BLaER1 (cell line): Measurements from ENCODE around the gene HOXA3.

Experiments
- H3K27ac ChIP-seq: shearing (Covaris generic); formaldehyde crosslinking; 2 replicates; pipeline ENCODE4 v1.8.1; 2022
- H3K27me3 ChIP-seq: shearing (Covaris generic); formaldehyde crosslinking; 2 replicates; pipeline ENCODE4 v1.8.1; 2022
- H3K36me3 ChIP-seq: shearing (Covaris generic); formaldehyde crosslinking; 2 replicates; pipeline ENCODE4 v1.8.1; 2022
- H3K4me1 ChIP-seq: shearing (Covaris generic); formaldehyde crosslinking; 2 replicates; pipeline ENCODE4 v1.8.1; 2022
- H3K4me2 ChIP-seq: shearing (Covaris generic); formaldehyde crosslinking; 2 replicates; pipeline ENCODE4 v1.8.1; 2022
- H3K4me3 ChIP-seq: shearing (Covaris generic); formaldehyde crosslinking; 2 replicates; pipeline ENCODE4 v1.8.1; 2022
- H3K9ac ChIP-seq: shearing (Covaris generic); formaldehyde crosslinking; 2 replicates; pipeline ENCODE4 v1.8.1; 2022
- H3K9me3 ChIP-seq: shearing (Covaris generic); formaldehyde crosslinking; 2 replicates; pipeline ENCODE4 v1.8.1; 2022
- H4K20me1 ChIP-seq: shearing (Covaris generic); formaldehyde crosslinking; 2 replicates; pipeline ENCODE4 v1.8.1; 2022
- Cebpa-rat ChIP-seq: shearing (Covaris generic); IDR thresholded peaks from 2 replicates; pipeline ENCODE4 v1.8.1; 2022

HOXA3 gene

GRCh38 chr7:27095897-27096767, 56.3 kb downstream of the HOXA3 start, which contains the start of gene HOXA1:
Gene HOXA1 (minus strand): TSS chr7:27096000. CDS start chr7:27095912, 88 bp downstream.
- Histone ChIP-seq H3K9me3 (peaks cover 34% of the 10 kb centered on the region), H3K4me1 (peaks cover 10% of the 10 kb centered on the region), H3K4me2 (no peak within 1 kb of the TSS), H3K4me3 (no peak within 1 kb of the TSS), H4K20me1 (no peaks in the 10 kb centered on the region), H3K9ac (no peak within 1 kb of the TSS), H3K36me3 (no peaks in the 10 kb centered on the region), H3K27me3 (peaks cover 11% of the 10 kb centered on the region; the same call in 1 of the 2 replicates), H3K27ac (no peak within 1 kb of the TSS)
- no peak for TF ChIP-seq Cebpa-rat

GRCh38 chr7:27095050-27095896, 57.1 kb downstream of the HOXA3 start:
- no peaks in the 10 kb centered on the region for H4K20me1 ChIP-seq
- peaks cover 34% of the 10 kb centered on the region for H3K9me3 ChIP-seq
- peaks cover 11% of the 10 kb centered on the region; the same call in 1 of the 2 replicates for H3K27me3 ChIP-seq
- H3K4me2 ChIP-seq: no peak overlapping the region
- H3K4me3 ChIP-seq: no peak overlapping the region
- H3K27ac ChIP-seq: no peak overlapping the region
- H3K9ac ChIP-seq: no peak overlapping the region
- no peak for TF ChIP-seq Cebpa-rat
- H3K4me1 ChIP-seq: peaks cover 10% of the 10 kb centered on the region
- H3K36me3 ChIP-seq: no peaks in the 10 kb centered on the region

DNA sequence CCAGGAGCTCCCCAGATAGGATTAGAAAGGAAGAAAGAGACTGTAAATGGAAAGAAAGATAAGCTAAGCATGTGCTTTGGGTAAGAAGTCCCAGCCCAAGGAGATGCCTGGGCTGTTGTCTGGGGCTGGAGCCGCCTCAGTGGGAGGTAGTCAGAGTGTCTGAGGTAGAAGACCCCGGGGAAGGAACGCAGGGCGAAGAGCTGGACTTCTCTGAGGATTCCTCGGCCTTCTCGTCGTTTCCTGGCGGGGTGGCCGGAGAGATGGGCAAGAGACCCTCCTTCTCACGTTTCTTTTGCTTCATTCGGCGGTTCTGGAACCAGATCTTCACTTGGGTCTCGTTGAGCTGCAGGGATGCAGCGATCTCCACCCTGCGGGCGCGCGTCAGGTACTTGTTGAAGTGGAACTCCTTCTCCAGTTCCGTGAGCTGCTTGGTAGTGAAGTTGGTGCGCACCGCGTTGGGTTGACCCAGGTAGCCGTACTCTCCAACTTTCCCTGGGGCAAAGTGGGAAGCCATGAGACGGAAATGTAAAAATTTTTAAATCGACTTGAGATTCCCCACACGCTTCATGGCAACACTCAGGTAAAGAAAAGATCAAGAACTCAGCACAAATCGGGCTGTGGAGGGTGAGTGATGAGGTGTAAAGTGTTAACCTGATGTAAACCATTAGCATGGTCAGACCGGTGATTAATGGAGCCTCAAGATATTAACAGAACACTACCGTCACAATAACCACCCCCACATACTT, 57.9 kb downstream of the HOXA3 start:
- H3K4me3 ChIP-seq: no peak overlapping the region
- no peak overlapping the region for H3K27ac ChIP-seq
- no peaks in the 10 kb centered on the region for H4K20me1 ChIP-seq
- peaks cover 11% of the 10 kb centered on the region; the same call in 1 of the 2 replicates for H3K27me3 ChIP-seq
- peaks cover 34% of the 10 kb centered on the region for H3K9me3 ChIP-seq
- no peak overlapping the region for H3K9ac ChIP-seq
- TF ChIP-seq Cebpa-rat: no peak
- H3K4me2 ChIP-seq: no peak overlapping the region
- H3K36me3 ChIP-seq: no peaks in the 10 kb centered on the region
- peaks cover 10% of the 10 kb centered on the region for H3K4me1 ChIP-seq

GRCh38 chr7:27093184-27093895, 59.0 kb downstream of the HOXA3 start:
- TF ChIP-seq Cebpa-rat: no peak
- H3K9me3 ChIP-seq: peaks cover 30% of the 10 kb centered on the region
- H3K4me2 ChIP-seq: no peak overlapping the region
- peaks cover 10% of the 10 kb centered on the region for H3K4me1 ChIP-seq
- H4K20me1 ChIP-seq: no peaks in the 10 kb centered on the region
- H3K27ac ChIP-seq: no peak overlapping the region
- H3K27me3 ChIP-seq: peaks cover 1% of the 10 kb centered on the region; the same call in 1 of the 2 replicates
- no peak overlapping the region for H3K4me3 ChIP-seq
- no peak overlapping the region for H3K9ac ChIP-seq
- H3K36me3 ChIP-seq: no peaks in the 10 kb centered on the region

GRCh38 chr7:27092819-27093110, 59.6 kb downstream of the HOXA3 start:
- H3K36me3 ChIP-seq: no peaks in the 10 kb centered on the region
- H3K4me2 ChIP-seq: peak overlapping the region; percentile 14; the same call in 1 of the 2 replicates
- no peak overlapping the region for H3K9ac ChIP-seq
- no peaks in the 10 kb centered on the region for H3K27me3 ChIP-seq
- H3K27ac ChIP-seq: no peak overlapping the region
- no peak overlapping the region for H3K4me3 ChIP-seq
- H4K20me1 ChIP-seq: no peaks in the 10 kb centered on the region
- no peak for TF ChIP-seq Cebpa-rat
- peaks cover 30% of the 10 kb centered on the region for H3K9me3 ChIP-seq
- H3K4me1 ChIP-seq: peaks cover 10% of the 10 kb centered on the region

DNA sequence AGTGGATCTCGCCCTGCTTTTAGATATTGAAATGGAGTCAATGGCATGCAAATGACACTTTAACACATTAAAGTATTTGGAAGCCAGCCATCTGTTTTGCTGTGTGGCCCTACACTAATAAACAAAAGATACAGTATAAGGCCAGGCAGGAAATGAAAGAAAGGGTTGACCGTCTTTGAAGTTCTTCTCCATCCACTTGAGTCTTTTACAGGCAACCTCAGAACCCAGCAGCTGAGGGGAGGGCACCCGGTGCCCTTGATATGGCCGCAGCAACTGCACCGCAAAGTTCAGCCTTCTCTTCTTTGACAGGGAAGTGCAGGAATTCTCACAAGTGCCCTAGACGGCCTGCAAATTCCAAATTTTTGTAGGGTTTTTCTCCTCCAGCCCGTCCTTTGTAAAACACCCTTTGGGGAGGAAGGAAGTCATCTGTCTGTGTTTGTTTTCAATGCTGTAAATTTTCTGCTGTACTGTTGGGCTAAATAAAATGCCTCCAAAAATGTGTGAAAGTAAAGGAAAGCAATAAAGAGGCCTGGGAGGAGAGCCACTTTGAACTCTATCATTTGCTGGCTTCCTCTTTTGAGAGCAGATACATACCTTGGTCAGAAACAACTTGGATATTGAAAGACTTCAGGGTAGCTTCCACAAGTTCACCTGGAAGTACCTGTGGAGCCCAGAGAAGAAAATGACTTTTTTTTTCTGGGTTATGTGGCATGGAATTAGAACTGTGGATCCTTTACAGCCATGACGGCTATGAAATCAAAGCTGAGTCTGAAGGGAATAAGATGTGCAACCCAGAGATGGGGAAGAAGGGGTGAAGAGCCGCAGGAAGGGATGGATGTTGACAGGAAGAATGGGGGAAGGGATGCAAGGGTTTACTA, 60.2 kb downstream of the HOXA3 start:
- H3K36me3 ChIP-seq: no peaks in the 10 kb centered on the region
- peaks cover 32% of the 10 kb centered on the region for H3K9me3 ChIP-seq
- no peak overlapping the region for H3K4me3 ChIP-seq
- H3K4me2 ChIP-seq: peak overlapping the region; percentile 24; the same call in 1 of the 2 replicates
- TF ChIP-seq Cebpa-rat: no peak
- no peak overlapping the region for H3K27ac ChIP-seq
- peaks cover 10% of the 10 kb centered on the region for H3K4me1 ChIP-seq
- H3K27me3 ChIP-seq: no peaks in the 10 kb centered on the region
- H4K20me1 ChIP-seq: no peaks in the 10 kb centered on the region
- no peak overlapping the region for H3K9ac ChIP-seq

DNA sequence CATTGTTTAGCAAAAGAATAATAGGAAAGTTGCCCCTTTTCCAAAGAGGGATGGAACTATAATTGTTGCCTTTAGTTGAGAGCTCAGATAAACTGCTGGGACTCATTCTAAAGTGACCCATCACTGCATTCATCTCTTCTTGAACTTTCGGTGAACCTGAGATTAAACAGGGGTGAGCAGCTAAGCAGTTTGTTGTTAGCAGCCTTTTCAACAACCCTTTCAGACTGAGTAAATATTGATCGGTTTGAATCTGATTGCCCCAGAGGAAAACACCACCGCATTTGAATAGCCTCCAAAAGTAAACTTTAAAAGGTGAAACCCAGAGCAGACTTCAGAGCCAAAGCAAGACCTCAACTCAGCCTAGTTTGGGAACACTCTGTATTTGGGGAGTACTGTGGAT, 61.3 kb downstream of the HOXA3 start:
- Histone ChIP-seq H3K9me3 (peaks cover 22% of the 10 kb centered on the region), H3K4me2 (no peak overlapping the region), H3K27ac (no peak overlapping the region), H3K4me1 (peaks cover 10% of the 10 kb centered on the region), H3K4me3 (no peak overlapping the region), H3K27me3 (no peaks in the 10 kb centered on the region), H3K36me3 (no peaks in the 10 kb centered on the region), H4K20me1 (no peaks in the 10 kb centered on the region), H3K9ac (no peak overlapping the region)
- TF ChIP-seq Cebpa-rat: no peak
